Small intestine (tissue), 7 donors: Measurements from ENCODE around the gene LRP1. TPM values are rescaled to one million over a fixed set of nuclear protein-coding genes. Genes with fewer than 3 reads are reported as not detected.

ENCODE experiments used
- DNase-seq, 2 donors: peaks; one replicate each; pipeline versions ENCODE4 v3.0.0 to v3.0.0-alpha.2; 2013
- FAIRE-seq: peaks from 2 replicates; lab custom pipeline; 2012; peaks lifted over from hg19 to GRCh38; lab: Jason Lieb, UNC
- H3K27ac ChIP-seq, 3 donors: one replicate each; pipeline ENCODE4 v1.5.1; 2013; ENCODE audit warnings: low read length in 2 of 3, mild to moderate bottlenecking in 2 of 3, control low read depth in 1 of 3, inconsistent platforms in 1 of 3, low read depth in 1 of 3, moderate library complexity in 1 of 3
- H3K27me3 ChIP-seq, 3 donors: one replicate each; pipeline ENCODE4 v1.6.1; 2013; ENCODE audit warnings: low read length in 3 of 3, inconsistent platforms in 1 of 3; ENCODE audit not compliant: control insufficient read depth in 3 of 3, insufficient read depth in 3 of 3
- H3K36me3 ChIP-seq, 3 donors: one replicate each; pipeline ENCODE4 v1.6.1; 2013; ENCODE audit warnings: low read length in 3 of 3, inconsistent platforms in 1 of 3, low read depth in 1 of 3, mild to moderate bottlenecking in 1 of 3, moderate library complexity in 1 of 3; ENCODE audit not compliant: control insufficient read depth in 3 of 3, insufficient read depth in 2 of 3
- H3K4me1 ChIP-seq, 3 donors: one replicate each; pipeline ENCODE4 v1.6.1; 2013; ENCODE audit warnings: low read length in 2 of 3, inconsistent platforms in 1 of 3, low read depth in 1 of 3, mild to moderate bottlenecking in 1 of 3, moderate library complexity in 1 of 3; ENCODE audit not compliant: control insufficient read depth in 3 of 3, insufficient read depth in 2 of 3
- H3K4me3 ChIP-seq, 3 donors: one replicate each; pipeline ENCODE4 v1.5.1; 2013; ENCODE audit warnings: low read length in 3 of 3, control low read depth in 1 of 3, inconsistent platforms in 1 of 3, low read depth in 1 of 3, mild to moderate bottlenecking in 1 of 3, moderate library complexity in 1 of 3
- H3K9me3 ChIP-seq, 2 donors: one replicate each; pipeline ENCODE4 v1.6.1; 2013; ENCODE audit warnings: low read depth in 1 of 2, low read length in 1 of 2; ENCODE audit not compliant: control insufficient read depth in 2 of 2, insufficient read depth in 1 of 2
- WGBS, 3 donors: extraction: QIAGEN DNeasy Blood & Tissue Kit; methylation state at CpG; one replicate each; pipeline ENCODE4 v1.1.7; 2013; 5-methylcytosine and 5-hydroxymethylcytosine counted together
- polyA plus RNA-seq, 4 donors: library from polyadenylated mRNA; stranded (reverse) in 3 of 4; unstranded in 1 of 4; fragments of 200-250 nt in 3 of 4; fragments of 120-200 nt in 1 of 4; gene quantifications; one replicate each; pipeline versions ENCODE4 v1.2.1 to v1.2.3, GENCODE V29; 2013
- donor health status: healthy with polysubstance abuse.
- donor health status: control.
- donor health status: control.
- donor health status: Bipolar disorder and iron deficiency.
- donor health status: healthy.

The LRP1 gene
- polyA plus RNA-seq, 4 donors: 24.3 to 55.3 (median 41.6) TPM

- Histone ChIP-seq H3K36me3 (peaks cover 4 to 97% (median 11%) of the 10 kb centered on the region in 3 donors), H3K4me1 (peaks cover 0 to 9% (median 0%) of the 10 kb centered on the region in 3 donors), H3K27ac (no peak overlapping the region), H3K9me3 (no peaks in the 10 kb centered on the region), H3K4me3 (no peak overlapping the region), H3K27me3 (no peaks in the 10 kb centered on the region)
- WGBS, 3 donors: 85 to 95% (median 89%) methylated on average over 5 of the region's 5 CpGs
- FAIRE-seq: no peak
- DNase-seq: no peak
Observed at GRCh38 chr12:57157588-57158173, 29.4 kb downstream of the LRP1 start.

GRCh38 chr12:57158186-57158585 is 29.9 kb downstream of the LRP1 start:
- 87 to 97% (median 90%) methylated on average over 16 of the region's 16 CpGs for WGBS, 3 donors
- H3K27ac ChIP-seq: no peak overlapping the region
- peaks cover 0 to 9% (median 0%) of the 10 kb centered on the region in 3 donors for H3K4me1 ChIP-seq
- no peaks in the 10 kb centered on the region for H3K27me3 ChIP-seq
- H3K9me3 ChIP-seq: no peaks in the 10 kb centered on the region
- DNase-seq: no peak
- peaks cover 4 to 97% (median 11%) of the 10 kb centered on the region in 3 donors for H3K36me3 ChIP-seq
- H3K4me3 ChIP-seq: no peak overlapping the region
- no peak for FAIRE-seq

GRCh38 chr12:57158665-57159064 is 30.4 kb downstream of the LRP1 start:
- FAIRE-seq: no peak

GRCh38 chr12:57159311-57159710 is 31.0 kb downstream of the LRP1 start:
- H3K9me3 ChIP-seq: no peaks in the 10 kb centered on the region
- DNase-seq: no peak
- peaks cover 0 to 9% (median 0%) of the 10 kb centered on the region in 3 donors for H3K4me1 ChIP-seq
- FAIRE-seq: no peak
- no peak overlapping the region for H3K27ac ChIP-seq
- H3K4me3 ChIP-seq: no peak overlapping the region
- 70 to 76% (median 74%) methylated on average over 4 of the region's 4 CpGs for WGBS, 3 donors
- peaks cover 4 to 95% (median 7%) of the 10 kb centered on the region in 3 donors for H3K36me3 ChIP-seq
- H3K27me3 ChIP-seq: no peaks in the 10 kb centered on the region

More at GRCh38 chr12:57158665-57159064, 30.4 kb downstream of the LRP1 start:
- H3K4me3 ChIP-seq: no peak overlapping the region
- DNase-seq: no peak
- no peak overlapping the region for H3K27ac ChIP-seq
- H3K27me3 ChIP-seq: no peaks in the 10 kb centered on the region
- peaks cover 4 to 97% (median 11%) of the 10 kb centered on the region in 3 donors for H3K36me3 ChIP-seq
- peaks cover 0 to 9% (median 0%) of the 10 kb centered on the region in 3 donors for H3K4me1 ChIP-seq
- 68 to 83% (median 78%) methylated on average over 4 of the region's 4 CpGs for WGBS, 3 donors
- H3K9me3 ChIP-seq: no peaks in the 10 kb centered on the region

- H3K36me3 ChIP-seq: peaks cover 4 to 93% (median 7%) of the 10 kb centered on the region in 3 donors
- H3K27me3 ChIP-seq: no peaks in the 10 kb centered on the region
- no peak overlapping the region for H3K4me3 ChIP-seq
- no peak overlapping the region for H3K27ac ChIP-seq
- peaks cover 0 to 9% (median 0%) of the 10 kb centered on the region in 3 donors for H3K4me1 ChIP-seq
- 81 to 96% (median 87%) methylated on average over 4 of the region's 4 CpGs for WGBS, 3 donors
- FAIRE-seq: no peak
- H3K9me3 ChIP-seq: no peaks in the 10 kb centered on the region
- DNase-seq: no peak
Observed at GRCh38 chr12:57160040-57160439, 31.8 kb downstream of the LRP1 start.

GRCh38 chr12:57160741-57161140 is 32.5 kb downstream of the LRP1 start:
- Histone ChIP-seq H3K9me3 (no peaks in the 10 kb centered on the region), H3K36me3 (peaks cover 4 to 93% (median 7%) of the 10 kb centered on the region in 3 donors), H3K4me3 (no peak overlapping the region), H3K4me1 (peaks cover 0 to 9% (median 0%) of the 10 kb centered on the region in 3 donors), H3K27ac (no peak overlapping the region), H3K27me3 (no peaks in the 10 kb centered on the region)
- FAIRE-seq (no peak), DNase-seq (no peak)
- 93 to 95% (median 94%) methylated on average over 14 of the region's 14 CpGs for WGBS, 3 donors

- no peak overlapping the region for H3K4me3 ChIP-seq
- no peak for FAIRE-seq
- H3K4me1 ChIP-seq: peaks cover 0 to 9% (median 0%) of the 10 kb centered on the region in 3 donors
- H3K36me3 ChIP-seq: peaks cover 4 to 93% (median 5%) of the 10 kb centered on the region in 3 donors
- no peaks in the 10 kb centered on the region for H3K9me3 ChIP-seq
- no peak overlapping the region for H3K27ac ChIP-seq
- H3K27me3 ChIP-seq: no peaks in the 10 kb centered on the region
- DNase-seq: no peak
- 88 to 92% (median 88%) methylated on average over 7 of the region's 7 CpGs for WGBS, 3 donors
Observed at GRCh38 chr12:57161491-57161890, 33.2 kb downstream of the LRP1 start.

GRCh38 chr12:57162553-57163125 is 34.4 kb downstream of the LRP1 start:
- peaks cover 0 to 9% (median 0%) of the 10 kb centered on the region in 3 donors for H3K4me1 ChIP-seq
- no peak overlapping the region for H3K27ac ChIP-seq
- DNase-seq: no peak
- no peaks in the 10 kb centered on the region for H3K9me3 ChIP-seq
- WGBS, 3 donors: 91 to 97% (median 94%) methylated on average over 8 of the region's 8 CpGs
- H3K36me3 ChIP-seq: peaks cover 4 to 93% (median 13%) of the 10 kb centered on the region in 3 donors
- FAIRE-seq: no peak
- H3K4me3 ChIP-seq: no peak overlapping the region
- no peaks in the 10 kb centered on the region for H3K27me3 ChIP-seq
